WTC11 (cell line): ENCODE measurements around the gene JAZF1. TPM values are rescaled to one million over a fixed set of nuclear protein-coding genes. Genes with fewer than 3 reads are reported as not detected.

ENCODE experiments used
- ATAC-seq: fragments of 200-7000 bp; cut with Tn5 transposase; 2 replicates; pipeline ENCODE4 v1.10.0; 2021; ENCODE audit warnings: mild to moderate bottlenecking, moderate library complexity
- CTCF ChIA-PET: fragments of 300-600 bp; sonication (Branson Sonifier 250); formaldehyde crosslinking; loops from one replicate; lab custom pipeline; 2021; ENCODE audit warnings: antibody characterized with exemption; lab: Charles Lee
- POLR2A ChIA-PET: fragments of 350-600 bp; sonication (Branson Sonifier 250); formaldehyde crosslinking; loops from one replicate; lab custom pipeline; 2021; ENCODE audit warnings: antibody characterized with exemption; lab: Charles Lee
- DNase-seq: peaks from one replicate; pipeline ENCODE4 v3.0.0; 2021; ENCODE audit warnings: low spot score
- H3K27ac Mint-ChIP-seq: 2 replicates; pipeline ENCODE4 v1.8.0; 2021; ENCODE audit warnings: mixed read lengths
- H3K27me3 Mint-ChIP-seq: 2 replicates; pipeline ENCODE4 v1.8.0; 2021; ENCODE audit warnings: low read depth, mild to moderate bottlenecking, moderate library complexity, mixed read lengths
- H3K36me3 Mint-ChIP-seq: 2 replicates; pipeline ENCODE4 v1.8.0; 2021; ENCODE audit warnings: mixed read lengths
- H3K4me1 Mint-ChIP-seq: 2 replicates; pipeline ENCODE4 v1.8.0; 2022; ENCODE audit warnings: mixed read lengths
- H3K4me3 Mint-ChIP-seq: 2 replicates; pipeline ENCODE4 v1.8.0; 2021; ENCODE audit warnings: mild to moderate bottlenecking, moderate library complexity, mixed read lengths
- H3K9me3 Mint-ChIP-seq: 2 replicates; pipeline ENCODE4 v1.8.0; 2021; ENCODE audit warnings: mixed read lengths
- E2F4 ChIP-seq: sonication (generic); formaldehyde crosslinking; IDR thresholded peaks from 2 replicates; pipeline ENCODE4 v1.8.1; 2022; ENCODE audit warnings: low read depth, mild to moderate bottlenecking, moderate library complexity, missing genetic modification reagents, borderline replicate concordance
- E2F5 ChIP-seq: sonication (generic); formaldehyde crosslinking; IDR thresholded peaks from 2 replicates; pipeline ENCODE4 v1.8.1; 2022; ENCODE audit warnings: mild to moderate bottlenecking, moderate library complexity, missing genetic modification reagents
- EMX1 ChIP-seq: fragments of 250-450 bp; sonication (Bioruptor Pico); IDR thresholded peaks from 2 replicates; pipeline ENCODE4 v1.8.0; 2021; ENCODE audit warnings: mild to moderate bottlenecking
- ERG ChIP-seq: fragments of 250-450 bp; sonication (Bioruptor Pico); IDR thresholded peaks from 2 replicates; pipeline ENCODE4 v1.8.0; 2021; ENCODE audit warnings: mild to moderate bottlenecking
- FOXP1 ChIP-seq: sonication (generic); formaldehyde crosslinking; IDR thresholded peaks from 2 replicates; pipeline ENCODE4 v1.8.0; 2022; ENCODE audit warnings: missing genetic modification reagents, mild to moderate bottlenecking, moderate library complexity, borderline replicate concordance
- GABPB1 ChIP-seq: sonication (generic); formaldehyde crosslinking; IDR thresholded peaks from 2 replicates; pipeline ENCODE4 v1.8.1; 2023; ENCODE audit warnings: mild to moderate bottlenecking, missing genetic modification reagents
- HMGA2 ChIP-seq: fragments of 250-450 bp; sonication (Bioruptor Pico); IDR thresholded peaks from 2 replicates; pipeline ENCODE4 v1.4.0; 2021; ENCODE audit warnings: mild to moderate bottlenecking, moderate library complexity
- IRF1 ChIP-seq: sonication (generic); formaldehyde crosslinking; IDR thresholded peaks from 2 replicates; pipeline ENCODE4 v1.8.0; 2023; ENCODE audit warnings: missing genetic modification reagents
- KAT7 ChIP-seq: sonication (generic); formaldehyde crosslinking; IDR thresholded peaks from 2 replicates; pipeline ENCODE4 v1.8.1; 2023; ENCODE audit warnings: missing genetic modification reagents, mild to moderate bottlenecking, borderline replicate concordance
- MLX ChIP-seq: sonication (generic); formaldehyde crosslinking; IDR thresholded peaks from 2 replicates; pipeline ENCODE4 v1.8.1; 2023; ENCODE audit warnings: mild to moderate bottlenecking, missing genetic modification reagents, moderate library complexity
- NFE2L1 ChIP-seq: sonication (generic); formaldehyde crosslinking; IDR thresholded peaks from 2 replicates; pipeline ENCODE4 v1.8.1; 2023; ENCODE audit warnings: missing genetic modification reagents
- NFYB ChIP-seq: sonication (generic); formaldehyde crosslinking; conservative IDR thresholded peaks from 2 replicates; pipeline ENCODE4 v1.8.0; 2022; ENCODE audit warnings: low read depth, missing genetic modification reagents
- RELA ChIP-seq: sonication (generic); formaldehyde crosslinking; IDR thresholded peaks from 2 replicates; pipeline ENCODE4 v1.8.1; 2022; ENCODE audit warnings: missing genetic modification reagents, mild to moderate bottlenecking, borderline replicate concordance
- RORB ChIP-seq: fragments of 250-450 bp; sonication (Bioruptor Pico); IDR thresholded peaks from 2 replicates; pipeline ENCODE4 v1.9.0; 2021; ENCODE audit warnings: mild to moderate bottlenecking
- SMAD4 ChIP-seq: sonication (generic); formaldehyde crosslinking; IDR thresholded peaks from 2 replicates; pipeline ENCODE4 v1.8.0; 2022; ENCODE audit warnings: mild to moderate bottlenecking, missing genetic modification reagents
- TCF7 ChIP-seq: sonication (generic); formaldehyde crosslinking; IDR thresholded peaks from 2 replicates; pipeline ENCODE4 v1.8.0; 2022; ENCODE audit warnings: mild to moderate bottlenecking, low read depth, missing genetic modification reagents, moderate library complexity
- TEAD4 ChIP-seq: sonication (generic); formaldehyde crosslinking; IDR thresholded peaks from 2 replicates; pipeline ENCODE4 v1.8.0; 2022; ENCODE audit warnings: mild to moderate bottlenecking, missing genetic modification reagents
- TP53 ChIP-seq: sonication (generic); formaldehyde crosslinking; IDR thresholded peaks from 2 replicates; pipeline ENCODE4 v1.8.1; 2023; ENCODE audit warnings: mild to moderate bottlenecking, missing genetic modification reagents
- ZNF138 ChIP-seq: sonication (generic); formaldehyde crosslinking; conservative IDR thresholded peaks from 2 replicates; pipeline ENCODE4 v1.8.1; 2022; ENCODE audit warnings: mild to moderate bottlenecking, moderate library complexity, missing genetic modification reagents
- ZNF232 ChIP-seq: sonication (generic); formaldehyde crosslinking; IDR thresholded peaks from 2 replicates; pipeline ENCODE4 v1.8.0; 2022; ENCODE audit warnings: mild to moderate bottlenecking, missing genetic modification reagents
- ZNF263 ChIP-seq: sonication (generic); formaldehyde crosslinking; IDR thresholded peaks from 2 replicates; pipeline ENCODE4 v1.8.1; 2022; ENCODE audit warnings: low read depth, mild to moderate bottlenecking, moderate library complexity, missing genetic modification reagents
- ZNF425 ChIP-seq: fragments of 250-450 bp; sonication (Bioruptor Pico); conservative IDR thresholded peaks from 2 replicates; pipeline ENCODE4 v1.9.0; 2021; ENCODE audit warnings: mild to moderate bottlenecking
- ZNF512 ChIP-seq: sonication (generic); formaldehyde crosslinking; IDR thresholded peaks from 2 replicates; pipeline ENCODE4 v1.8.1; 2022; ENCODE audit warnings: missing genetic modification reagents, borderline replicate concordance
- total RNA-seq: library from RNA; stranded (reverse); gene quantifications from 3 replicates; pipeline ENCODE4 v1.2.3, GENCODE V29; 2021

JAZF1 gene
- total RNA-seq, 1 experiment from 2014 or later = 19.0 TPM

- H3K4me3 Mint-ChIP-seq = no peak overlapping the region
- TF ChIP-seq GABPB1 = no peak
- TF ChIP-seq MLX = no peak
- TF ChIP-seq KAT7 (CRISPR knock-in tag) = no peak
- no peak for TF ChIP-seq IRF1
- no peak for TF ChIP-seq TP53 (CRISPR knock-in tag)
- no peak for TF ChIP-seq ZNF138
- no peak for TF ChIP-seq HMGA2 (CRISPR knock-in tag)
- no peak for TF ChIP-seq E2F5 (CRISPR knock-in tag)
- no peak for TF ChIP-seq NFYB (CRISPR knock-in tag)
- TF ChIP-seq TEAD4 (CRISPR knock-in tag) = no peak
- no peak for TF ChIP-seq FOXP1 (CRISPR knock-in tag)
- TF ChIP-seq ZNF263 = no peak
- TF ChIP-seq RELA = no peak
- TF ChIP-seq TCF7 (CRISPR knock-in tag) = no peak
- TF ChIP-seq SMAD4 (CRISPR knock-in tag) = no peak
- no peak for TF ChIP-seq NFE2L1 (CRISPR knock-in tag)
- TF ChIP-seq EMX1 (CRISPR knock-in tag) = no peak
- DNase-seq (no peak), ATAC-seq (no peak)
- peaks cover 7% of the 10 kb centered on the region for H3K9me3 Mint-ChIP-seq
- POLR2A ChIA-PET = no interaction called here
- H3K36me3 Mint-ChIP-seq = peaks cover 5% of the 10 kb centered on the region
- no peaks in the 10 kb centered on the region for H3K4me1 Mint-ChIP-seq
- no peaks in the 10 kb centered on the region for H3K27me3 Mint-ChIP-seq
- H3K27ac Mint-ChIP-seq = no peak overlapping the region
- CTCF ChIA-PET = interaction anchor here (0.7 to 1.5 kb wide), 4 partner anchors 85 to 287 kb away, joined by 3 to 5 read pairs (median 3); no protein-coding TSS in a partner anchor
Observed at GRCh38 chr7:27976531-27976930, 204.1 kb downstream of the JAZF1 start.

GRCh38 chr7:27973625-27974024 lies 207.0 kb downstream of the JAZF1 start:
- TF ChIP-seq KAT7 (CRISPR knock-in tag) (no peak), ZNF425 (CRISPR knock-in tag) (no peak), ZNF232 (CRISPR knock-in tag) (no peak), NFE2L1 (CRISPR knock-in tag) (no peak), ERG (no peak), RORB (CRISPR knock-in tag) (no peak), E2F4 (CRISPR knock-in tag) (no peak), ZNF512 (CRISPR knock-in tag) (no peak), ZNF263 (no peak)
- no peak overlapping the region for H3K27ac Mint-ChIP-seq
- ChIA-PET POLR2A (no interaction called here), CTCF (interaction anchor here (3.1 kb wide), 1 partner anchor 120 kb away, joined by 8 read pairs; no protein-coding TSS in a partner anchor)
- no peak overlapping the region for H3K4me3 Mint-ChIP-seq
- H3K4me1 Mint-ChIP-seq = no peaks in the 10 kb centered on the region
- no peaks in the 10 kb centered on the region for H3K9me3 Mint-ChIP-seq
- no peaks in the 10 kb centered on the region for H3K36me3 Mint-ChIP-seq
- ATAC-seq = no peak
- H3K27me3 Mint-ChIP-seq = no peaks in the 10 kb centered on the region
- DNase-seq = no peak
